Measurements from ENCODE around the gene MPG.

MPG gene

GRCh38 chr16:83781-84615 lies 6.0 kb downstream of the MPG start:
- DNase-seq, result no peak

GRCh38 chr16:84718-85406 lies 6.8 kb downstream of the MPG start:
- no peak for DNase-seq

GRCh38 chr16:85407-85782 lies 7.4 kb downstream of the MPG start:
- no peak for DNase-seq

- DNase-seq, result no peak
Measured at GRCh38 chr16:85865-86264, 7.8 kb downstream of the MPG start.

GRCh38 chr16:86483-86952 lies 8.5 kb downstream of the MPG start:
- DNase-seq, result no peak

GRCh38 chr16:88613-89012 lies 10.6 kb downstream of the MPG start:
- DNase-seq, result no peak

GRCh38 chr16:89391-90302 lies 11.6 kb downstream of the MPG start:
- DNase-seq, result no peak

- DNase-seq, result no peak
Measured at GRCh38 chr16:91484-91883, 13.5 kb downstream of the MPG start.

- DNase-seq, result no peak
Measured at GRCh38 chr16:92431-93339, 14.7 kb downstream of the MPG start.

- no peak for DNase-seq
Measured at GRCh38 chr16:94918-95265, 16.9 kb downstream of the MPG start.

GRCh38 chr16:96935-97381 lies 18.9 kb downstream of the MPG start:
- no peak for DNase-seq

- no peak for DNase-seq
Measured at GRCh38 chr16:97822-98221, 19.8 kb downstream of the MPG start.

- DNase-seq, result no peak
Measured at GRCh38 chr16:100989-101388, 23.0 kb downstream of the MPG start.

- no peak for DNase-seq
Measured at GRCh38 chr16:101586-101985, 23.6 kb downstream of the MPG start.

- DNase-seq, result no peak
Measured at GRCh38 chr16:102060-102855, 24.2 kb downstream of the MPG start.

- DNase-seq, result no peak
Measured at GRCh38 chr16:104355-104754, 26.3 kb downstream of the MPG start.

GRCh38 chr16:104928-105327 lies 26.9 kb downstream of the MPG start:
- no peak for DNase-seq

- DNase-seq, result no peak
Measured at GRCh38 chr16:105521-105920, 27.5 kb downstream of the MPG start.

- DNase-seq, result no peak
Measured at GRCh38 chr16:106623-107324, 28.7 kb downstream of the MPG start.

GRCh38 chr16:112153-112840 lies 34.3 kb downstream of the MPG start:
- DNase-seq, result no peak

Data from cortex of kidney (tissue), 1 donor.